ENCODE measurements around the gene ITSN2. TPM values are rescaled to one million over a fixed set of nuclear protein-coding genes. Genes with fewer than 3 reads are reported as not detected.

Gene ITSN2
- total and polyA plus RNA-seq, 2 donors (not counting 1 experiment from before 2014, with no cell fraction given): 23.1 to 43.4 TPM

- no peak for TF ChIP-seq EZH2 (IDR thresholded peaks at IDR 0.05; ENCODE audit: low read length, missing control alignments)
- TF ChIP-seq CTCF (conservative IDR thresholded peaks at IDR 0.05 in 1 of 2, IDR thresholded peaks at IDR 0.05 in 1 of 2; ENCODE audit: low read depth in 1 of 2, low read length in 2 of 2): no peak
- peak; percentile 50 to 76 for DNase-seq (ENCODE audit: low read depth in 2 of 2)
- H3K4me2 ChIP-seq (ENCODE audit: extremely low read depth, insufficient read depth, low read length): no peak overlapping the region
- no peak overlapping the region for H3K9ac ChIP-seq (ENCODE audit: insufficient read depth, low read length)
- H3K27me3 ChIP-seq (ENCODE audit: control insufficient read depth, insufficient read depth, low read length): peaks cover 3% of the 10 kb centered on the region
- H2AFZ ChIP-seq (ENCODE audit: low read length): no peak overlapping the region
- no peaks in the 10 kb centered on the region for H3K4me1 ChIP-seq (ENCODE audit: control insufficient read depth, extremely low read depth, insufficient read depth, low read length)
- no peaks in the 10 kb centered on the region for H3K36me3 ChIP-seq (ENCODE audit: control insufficient read depth, insufficient read depth, low read length)
- H4K20me1 ChIP-seq (ENCODE audit: control insufficient read depth, extremely low read depth, insufficient read depth, low read length): no peaks in the 10 kb centered on the region
- H3K9me3 ChIP-seq (ENCODE audit: control insufficient read depth, insufficient read depth, low read depth, low read length): no peaks in the 10 kb centered on the region
- no peaks in the 10 kb centered on the region for H3K79me2 ChIP-seq (ENCODE audit: control insufficient read depth, insufficient read depth, low read length)
- H3K4me3 ChIP-seq (replicated peaks in 1 of 4; ENCODE audit: control extremely low read depth in 1 of 4, insufficient read depth in 1 of 4, low read depth in 3 of 4, low read length in 4 of 4): no peak overlapping the region
- no peak overlapping the region for H3K27ac ChIP-seq (ENCODE audit: insufficient read depth, low read length)
Measured at GRCh38 chr2:24404491-24404921, 44.2 kb upstream of the ITSN2 start.

GRCh38 chr2:24403832-24404212 lies 43.5 kb upstream of the ITSN2 start:
- H3K79me2 ChIP-seq (ENCODE audit: control insufficient read depth, insufficient read depth, low read length): no peaks in the 10 kb centered on the region
- H3K9ac ChIP-seq (ENCODE audit: insufficient read depth, low read length): no peak overlapping the region
- H3K27me3 ChIP-seq (ENCODE audit: control insufficient read depth, insufficient read depth, low read length): peaks cover 3% of the 10 kb centered on the region
- no peak overlapping the region for H2AFZ ChIP-seq (ENCODE audit: low read length)
- no peaks in the 10 kb centered on the region for H4K20me1 ChIP-seq (ENCODE audit: control insufficient read depth, extremely low read depth, insufficient read depth, low read length)
- no peak overlapping the region for H3K4me3 ChIP-seq (replicated peaks in 1 of 4; ENCODE audit: control extremely low read depth in 1 of 4, insufficient read depth in 1 of 4, low read depth in 3 of 4, low read length in 4 of 4)
- no peaks in the 10 kb centered on the region for H3K9me3 ChIP-seq (ENCODE audit: control insufficient read depth, insufficient read depth, low read depth, low read length)
- no peaks in the 10 kb centered on the region for H3K36me3 ChIP-seq (ENCODE audit: control insufficient read depth, insufficient read depth, low read length)
- H3K27ac ChIP-seq (ENCODE audit: insufficient read depth, low read length): no peak overlapping the region
- TF ChIP-seq CTCF (conservative IDR thresholded peaks at IDR 0.05 in 1 of 2, IDR thresholded peaks at IDR 0.05 in 1 of 2; ENCODE audit: low read depth in 1 of 2, low read length in 2 of 2) (no peak), EZH2 (IDR thresholded peaks at IDR 0.05; ENCODE audit: low read length, missing control alignments) (no peak)
- no peak overlapping the region for H3K4me2 ChIP-seq (ENCODE audit: extremely low read depth, insufficient read depth, low read length)
- DNase-seq (ENCODE audit: low read depth in 2 of 2): no peak
- no peaks in the 10 kb centered on the region for H3K4me1 ChIP-seq (ENCODE audit: control insufficient read depth, extremely low read depth, insufficient read depth, low read length)

- Histone ChIP-seq H3K27ac (ENCODE audit: insufficient read depth, low read length) (no peak overlapping the region), H3K9ac (ENCODE audit: insufficient read depth, low read length) (no peak overlapping the region), H2AFZ (ENCODE audit: low read length) (no peak overlapping the region), H3K27me3 (ENCODE audit: control insufficient read depth, insufficient read depth, low read length) (peaks cover 3% of the 10 kb centered on the region), H3K9me3 (ENCODE audit: control insufficient read depth, insufficient read depth, low read depth, low read length) (no peaks in the 10 kb centered on the region), H3K4me2 (ENCODE audit: extremely low read depth, insufficient read depth, low read length) (no peak overlapping the region), H3K36me3 (ENCODE audit: control insufficient read depth, insufficient read depth, low read length) (no peaks in the 10 kb centered on the region), H3K4me1 (ENCODE audit: control insufficient read depth, extremely low read depth, insufficient read depth, low read length) (no peaks in the 10 kb centered on the region), H3K79me2 (ENCODE audit: control insufficient read depth, insufficient read depth, low read length) (no peaks in the 10 kb centered on the region), H3K4me3 (replicated peaks in 1 of 4; ENCODE audit: control extremely low read depth in 1 of 4, insufficient read depth in 1 of 4, low read depth in 3 of 4, low read length in 4 of 4) (no peak overlapping the region), H4K20me1 (ENCODE audit: control insufficient read depth, extremely low read depth, insufficient read depth, low read length) (no peaks in the 10 kb centered on the region)
- no peak for TF ChIP-seq EZH2 (IDR thresholded peaks at IDR 0.05; ENCODE audit: low read length, missing control alignments)
- no peak for TF ChIP-seq CTCF (conservative IDR thresholded peaks at IDR 0.05 in 1 of 2, IDR thresholded peaks at IDR 0.05 in 1 of 2; ENCODE audit: low read depth in 1 of 2, low read length in 2 of 2)
- DNase-seq (ENCODE audit: low read depth in 2 of 2): no peak
Measured at GRCh38 chr2:24403168-24403831, 43.0 kb upstream of the ITSN2 start.
